Measurements from ENCODE around the gene SPATA6L. TPM values are rescaled to one million over a fixed set of nuclear protein-coding genes. Genes with fewer than 3 reads are reported as not detected.

The SPATA6L gene
- total RNA-seq, 1 donor from 2014 or later = 0.53 TPM

DNA sequence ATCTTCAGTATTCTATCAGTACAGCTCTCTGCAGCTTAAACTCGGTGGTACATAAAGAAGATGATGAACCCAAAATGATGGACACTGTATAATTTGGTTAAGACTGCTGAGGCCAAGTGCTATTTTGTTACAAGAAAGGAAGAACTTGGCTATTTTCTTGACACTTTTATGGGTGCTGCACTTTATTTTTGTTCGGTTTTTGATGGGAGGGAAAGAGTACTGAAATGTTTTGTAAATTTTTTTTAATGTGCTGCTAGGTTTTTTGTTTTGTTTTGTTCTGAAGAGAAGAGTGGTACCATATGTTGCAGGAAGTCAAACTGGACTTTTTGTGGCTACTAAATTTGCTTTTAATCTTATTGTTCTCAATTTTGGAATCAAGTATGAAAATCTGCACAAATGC is 39.7 kb upstream of the SPATA6L start:
- peaks cover 67% of the 10 kb centered on the region for H3K36me3 Mint-ChIP-seq (ENCODE audit: low read depth)
- DNase-seq (no peak), ATAC-seq (ENCODE audit: low read depth) (no peak)
- no peaks in the 10 kb centered on the region for H3K9me3 Mint-ChIP-seq
- TF ChIP-seq, protein P1, sequence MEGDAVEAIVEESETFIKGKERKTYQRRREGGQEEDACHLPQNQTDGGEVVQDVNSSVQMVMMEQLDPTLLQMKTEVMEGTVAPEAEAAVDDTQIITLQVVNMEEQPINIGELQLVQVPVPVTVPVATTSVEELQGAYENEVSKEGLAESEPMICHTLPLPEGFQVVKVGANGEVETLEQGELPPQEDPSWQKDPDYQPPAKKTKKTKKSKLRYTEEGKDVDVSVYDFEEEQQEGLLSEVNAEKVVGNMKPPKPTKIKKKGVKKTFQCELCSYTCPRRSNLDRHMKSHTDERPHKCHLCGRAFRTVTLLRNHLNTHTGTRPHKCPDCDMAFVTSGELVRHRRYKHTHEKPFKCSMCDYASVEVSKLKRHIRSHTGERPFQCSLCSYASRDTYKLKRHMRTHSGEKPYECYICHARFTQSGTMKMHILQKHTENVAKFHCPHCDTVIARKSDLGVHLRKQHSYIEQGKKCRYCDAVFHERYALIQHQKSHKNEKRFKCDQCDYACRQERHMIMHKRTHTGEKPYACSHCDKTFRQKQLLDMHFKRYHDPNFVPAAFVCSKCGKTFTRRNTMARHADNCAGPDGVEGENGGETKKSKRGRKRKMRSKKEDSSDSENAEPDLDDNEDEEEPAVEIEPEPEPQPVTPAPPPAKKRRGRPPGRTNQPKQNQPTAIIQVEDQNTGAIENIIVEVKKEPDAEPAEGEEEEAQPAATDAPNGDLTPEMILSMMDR (IDR thresholded peaks at IDR 0.05) = no peak
- H3K27me3 Mint-ChIP-seq = no peaks in the 10 kb centered on the region
- no peaks in the 10 kb centered on the region for H3K4me1 Mint-ChIP-seq
- H3K4me3 Mint-ChIP-seq = no peak overlapping the region
- ChIA-PET CTCF (no interaction called here), POLR2A (no interaction called here)
- H3K27ac Mint-ChIP-seq = peak overlapping the region; percentile 16
- intact Hi-C loops (cut with micrococcal nuclease) = no loop called here

DNA sequence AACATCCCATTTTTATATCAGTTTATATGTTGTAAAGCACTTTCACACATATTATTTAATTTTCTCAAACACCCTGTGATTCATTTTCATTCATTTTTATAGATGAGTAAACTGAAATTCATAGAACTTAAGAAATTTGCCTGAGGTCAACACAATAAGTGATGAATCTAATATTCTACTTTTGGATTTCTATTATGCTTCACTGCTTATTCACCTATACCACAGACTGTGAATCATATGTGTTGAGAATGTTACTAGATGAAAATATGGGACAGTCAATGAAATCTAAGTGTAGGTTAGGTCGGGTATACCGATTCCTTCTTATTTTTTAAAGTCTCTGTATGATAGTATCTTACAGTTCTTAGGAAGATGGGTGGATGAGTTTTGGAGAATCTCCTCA is 37.8 kb upstream of the SPATA6L start:
- TF ChIP-seq, protein P1 (IDR thresholded peaks at IDR 0.05) = no peak
- Mint-ChIP-seq H3K27me3 (no peaks in the 10 kb centered on the region), H3K36me3 (ENCODE audit: low read depth) (peaks cover 67% of the 10 kb centered on the region), H3K9me3 (no peaks in the 10 kb centered on the region), H3K4me3 (no peak overlapping the region), H3K4me1 (no peaks in the 10 kb centered on the region), H3K27ac (no peak overlapping the region)
- intact Hi-C loops (cut with micrococcal nuclease) = no loop called here
- POLR2A ChIA-PET = no interaction called here
- ATAC-seq (ENCODE audit: low read depth) = no peak
- DNase-seq = no peak
- CTCF ChIA-PET = no interaction called here

DNA sequence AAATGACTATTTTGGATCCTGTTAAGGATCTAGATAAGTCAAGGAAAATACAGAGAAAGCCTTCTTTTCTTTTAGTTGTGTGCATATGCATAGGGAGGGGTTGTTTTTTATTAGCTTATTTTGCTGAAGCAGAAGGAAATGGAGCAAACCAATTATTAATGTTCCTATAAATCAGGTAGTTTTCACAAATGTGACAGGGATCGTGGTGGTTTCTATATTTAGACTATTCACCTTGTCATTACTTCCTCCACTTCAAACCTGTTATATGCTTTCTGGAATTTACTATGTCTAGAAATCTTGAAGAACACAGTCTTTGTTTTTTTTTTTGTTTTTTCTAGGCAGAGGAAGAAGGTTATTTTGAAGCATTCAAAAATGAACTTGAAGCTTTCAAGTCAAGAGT is 35.2 kb upstream of the SPATA6L start:
- ChIA-PET CTCF (no interaction called here), POLR2A (no interaction called here)
- TF ChIP-seq, protein P1 (IDR thresholded peaks at IDR 0.05) = no peak
- DNase-seq (no peak), ATAC-seq (ENCODE audit: low read depth) (no peak)
- no peaks in the 10 kb centered on the region for H3K4me1 Mint-ChIP-seq
- intact Hi-C loops (cut with micrococcal nuclease) = no loop called here
- H3K4me3 Mint-ChIP-seq = no peak overlapping the region
- H3K9me3 Mint-ChIP-seq = no peaks in the 10 kb centered on the region
- H3K27me3 Mint-ChIP-seq = no peaks in the 10 kb centered on the region
- H3K27ac Mint-ChIP-seq = peak overlapping the region; percentile 37
- peaks cover 67% of the 10 kb centered on the region for H3K36me3 Mint-ChIP-seq (ENCODE audit: low read depth)

DNA sequence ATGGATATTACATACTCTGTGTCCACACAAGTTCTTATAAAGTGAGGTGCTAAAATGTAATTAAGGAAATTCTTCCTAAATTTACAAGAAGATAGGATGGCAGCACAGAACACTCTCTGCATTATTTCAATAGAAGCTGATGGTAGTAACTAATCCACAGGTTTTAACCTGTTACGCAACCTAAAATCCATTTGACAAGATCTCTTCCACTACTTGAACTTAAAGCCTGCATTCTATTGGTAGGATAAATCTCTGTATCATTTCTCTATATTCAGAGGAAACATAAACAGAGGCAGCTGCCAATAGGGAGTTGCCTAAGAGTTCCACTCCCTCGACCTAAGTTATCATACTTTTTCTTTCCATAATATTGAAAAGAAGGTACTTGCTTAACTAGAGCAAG is 34.7 kb upstream of the SPATA6L start:
- H3K4me3 Mint-ChIP-seq = no peak overlapping the region
- no peaks in the 10 kb centered on the region for H3K4me1 Mint-ChIP-seq
- POLR2A ChIA-PET = no interaction called here
- intact Hi-C loops (cut with micrococcal nuclease) = no loop called here
- TF ChIP-seq, protein P1 (IDR thresholded peaks at IDR 0.05) = no peak
- no peak for DNase-seq
- CTCF ChIA-PET = no interaction called here
- H3K27ac Mint-ChIP-seq = no peak overlapping the region
- H3K36me3 Mint-ChIP-seq (ENCODE audit: low read depth) = peaks cover 67% of the 10 kb centered on the region
- no peaks in the 10 kb centered on the region for H3K9me3 Mint-ChIP-seq
- no peaks in the 10 kb centered on the region for H3K27me3 Mint-ChIP-seq
- ATAC-seq (ENCODE audit: low read depth) = no peak

DNA sequence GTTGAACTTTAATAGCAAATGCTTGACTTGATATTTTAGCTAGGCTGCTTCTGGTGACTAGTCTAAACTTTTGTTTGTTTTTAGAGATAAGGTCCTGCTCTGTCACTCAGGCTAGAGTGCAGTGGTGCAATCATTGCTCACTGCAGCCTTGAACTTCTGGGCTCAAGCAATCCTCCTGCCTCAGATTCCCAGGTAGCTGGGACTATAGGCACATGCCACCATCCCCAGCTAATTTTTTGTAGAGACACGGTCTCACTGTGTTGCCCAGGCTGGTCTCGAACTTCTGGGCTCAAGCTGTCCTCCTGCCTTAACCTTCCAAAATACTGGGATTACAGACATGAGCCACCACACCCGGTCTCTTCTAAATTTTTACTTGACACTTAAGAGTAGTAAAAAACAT is 33.8 kb upstream of the SPATA6L start:
- DNase-seq (no peak), ATAC-seq (ENCODE audit: low read depth) (no peak)
- H3K36me3 Mint-ChIP-seq (ENCODE audit: low read depth) = peaks cover 66% of the 10 kb centered on the region
- TF ChIP-seq, protein P1 (IDR thresholded peaks at IDR 0.05) = no peak
- H3K4me3 Mint-ChIP-seq = no peak overlapping the region
- H3K27me3 Mint-ChIP-seq = no peaks in the 10 kb centered on the region
- no peak overlapping the region for H3K27ac Mint-ChIP-seq
- no peaks in the 10 kb centered on the region for H3K4me1 Mint-ChIP-seq
- H3K9me3 Mint-ChIP-seq = no peaks in the 10 kb centered on the region
- ChIA-PET POLR2A (no interaction called here), CTCF (no interaction called here)
- intact Hi-C loops (cut with micrococcal nuclease) = no loop called here
